K562 (cell line): ENCODE measurements around the gene UBA7. TPM values are rescaled to one million over a fixed set of nuclear protein-coding genes. Genes with fewer than 3 reads are reported as not detected.

ENCODE experiments used
- CBX8 ChIP-seq: fragments of 200-600 bp; sonication (generic); IDR thresholded peaks from 2 replicates; pipeline ENCODE4 v1.6.1; 2012; ENCODE audit warnings: borderline replicate concordance, mixed run types, low read depth, mild to moderate bottlenecking, moderate library complexity, mixed read lengths, low read length, control low read depth, inconsistent platforms; ENCODE audit not compliant: poor library complexity, severe bottlenecking; ENCODE audit errors: extremely low read depth
- DEAF1 ChIP-seq: fragments of 450-650 bp; formaldehyde crosslinking; IDR thresholded peaks from 2 replicates; pipeline ENCODE4 v1.4.0; 2020; ENCODE audit warnings: mild to moderate bottlenecking, moderate library complexity
- DLX4 ChIP-seq: fragments of 250-450 bp; sonication (Bioruptor Pico); IDR thresholded peaks from 2 replicates; pipeline ENCODE4 v1.6.1; 2021; ENCODE audit warnings: mild to moderate bottlenecking
- EGR1 ChIP-seq: fragments of 450-650 bp; conservative IDR thresholded peaks from 2 replicates; pipeline ENCODE4 v1.6.1; 2017; ENCODE audit warnings: mild to moderate bottlenecking
- EHMT2 ChIP-seq: fragments of 450-650 bp; IDR thresholded peaks from 2 replicates; pipeline ENCODE4 v1.6.1; 2018; ENCODE audit warnings: antibody characterized with exemption
- GABPB1 ChIP-seq: sonication (generic); formaldehyde crosslinking; IDR thresholded peaks from 2 replicates; pipeline ENCODE4 v1.8.0; 2022; ENCODE audit warnings: mild to moderate bottlenecking, missing genetic modification reagents
- GATA2 ChIP-seq: sonication (generic); formaldehyde crosslinking; IDR thresholded peaks from 2 replicates; pipeline ENCODE4 v1.4.0; 2020; ENCODE audit warnings: mild to moderate bottlenecking, missing genetic modification reagents
- MLLT1 ChIP-seq, 2 experiments: fragments of 450-650 bp; IDR thresholded peaks; 2 replicates each; pipeline ENCODE4 v1.6.1; 2016
- NCOA2 ChIP-seq, 2 experiments: fragments of 450-650 bp; IDR thresholded peaks; 2 replicates each; pipeline ENCODE4 v1.6.1; 2018; ENCODE audit warnings: mild to moderate bottlenecking in 2 of 2, moderate library complexity in 1 of 2; ENCODE audit not compliant: partially characterized antibody in 2 of 2
- RB1 ChIP-seq: fragments of 450-650 bp; IDR thresholded peaks from 2 replicates; pipeline ENCODE4 v1.6.1; 2017; ENCODE audit warnings: low read depth, mild to moderate bottlenecking
- RFX1 ChIP-seq: fragments of 450-650 bp; IDR thresholded peaks from 2 replicates; pipeline ENCODE4 v1.6.1; 2016; ENCODE audit warnings: mild to moderate bottlenecking, moderate library complexity
- TCF7 ChIP-seq: sonication (generic); IDR thresholded peaks from 2 replicates; pipeline ENCODE4 v1.6.1; 2016; ENCODE audit warnings: antibody characterized with exemption, borderline replicate concordance
- TRIM25 ChIP-seq: fragments of 450-650 bp; IDR thresholded peaks from 2 replicates; pipeline ENCODE4 v1.7.0; 2016; ENCODE audit warnings: borderline replicate concordance
- USF2 ChIP-seq: sonication (generic); formaldehyde crosslinking; IDR thresholded peaks from 2 replicates; pipeline ENCODE4 v1.5.0; 2020; ENCODE audit warnings: missing genetic modification reagents
- VEZF1 ChIP-seq: fragments of 200-800 bp; sonication (Bioruptor generic); IDR thresholded peaks from 2 replicates; pipeline ENCODE4 v1.6.1; 2017; ENCODE audit warnings: missing genetic modification characterization, missing compliant biosample characterization
- ZEB2 ChIP-seq: fragments of 450-650 bp; IDR thresholded peaks from 2 replicates; pipeline ENCODE4 v1.6.1; 2016
- ZNF12 ChIP-seq: sonication (generic); formaldehyde crosslinking; IDR thresholded peaks from 2 replicates; pipeline ENCODE4 v1.4.0; 2020; ENCODE audit warnings: mild to moderate bottlenecking, missing genetic modification reagents
- ZNF449 ChIP-seq: fragments of 250-450 bp; sonication (Bioruptor Pico); IDR thresholded peaks from 2 replicates; pipeline ENCODE4 v1.8.0; 2022; ENCODE audit warnings: moderate library complexity, mild to moderate bottlenecking, inconsistent platforms
- polyA plus RNA-seq, 8 experiments: library from polyadenylated mRNA; depleted of rRNA in 4 of 8; stranded (reverse) in 5 of 8; unstranded in 3 of 8; fragments of >200 nt; fragmentation: Nextera tagmentation in 2 of 8; fragmentation: Illumina TruSeq in 1 of 8; extraction: Ambion mirVana in 2 of 8; extraction: Trizol in 1 of 8; gene quantifications; 2 replicates each; pipeline versions ENCODE4 v1.2.1 to v1.2.3, GENCODE V29; 2011 to 2014; ENCODE audit warnings: inconsistent platforms in 1 of 8, missing spikeins in 1 of 8
- total RNA-seq, 7 experiments: library from RNA; depleted of rRNA in 6 of 7; stranded (reverse); fragments of >200 nt in 6 of 7; fragmentation: Illumina TruSeq in 2 of 7; extraction: Trizol in 2 of 7; gene quantifications; 2 replicates each; pipeline versions ENCODE4 v1.2.1 to v1.2.3, GENCODE V29; 2011 to 2021; ENCODE audit warnings: low replicate concordance in 1 of 7

The UBA7 gene
- total and polyA plus RNA-seq, 9 of the 15 experiments (the other 6 are each of a cell fraction or from before 2014, with no cell fraction given), result 0.17 to 3.3 (median 2.0) TPM

- TF ChIP-seq USF2 (no peak), DLX4 (CRISPR knock-in tag) (no peak), GATA2 (no peak), VEZF1 (CRISPR knock-in tag) (no peak), CBX8 (no peak), EHMT2 (no peak), MLLT1 (IDR thresholded peaks at IDR 0.05) (no peak), EGR1 (peak; percentile 76), DEAF1 (no peak), RB1 (0 out of 2 replicates have a peak, but pooled peaks have one; percentile 7), RFX1 (no peak), TCF7 (no peak), NCOA2 (IDR thresholded peaks at IDR 0.05; ENCODE audit: partially characterized antibody in 2 of 2) (no peak), GABPB1 (CRISPR knock-in tag) (peak; percentile 92), ZEB2 (no peak), ZNF12 (no peak), ZNF449 (CRISPR knock-in tag) (no peak), TRIM25 (no peak)
These were observed 42.6 kb upstream of the UBA7 start, which contains the start of gene TRAIP (continued) for GRCh38 chr3:49856181-49857005.
